GM13976 (cell line): Measurements from ENCODE around the gene IPMK.
"Not testable (repeated sequence)": the region's sequence is repeated elsewhere in the genome, so short reads cannot be mapped to it uniquely, and the experiment has no call there.

ENCODE experiments used
- DNase-seq: peaks from one replicate; pipeline ENCODE4 v3.0.0; 2012; ENCODE audit warnings: low spot score
- in situ Hi-C: fragments of 300-500 bp; cut with MboI; formaldehyde crosslinking; loops from one replicate; pipeline ENCODE4 v1.12.0; 2022; ENCODE audit warnings: low sequenced_read_pairs, mixed read lengths, inconsistent platforms; ENCODE audit not compliant: unreplicated experiment
- TF ChIP-seq, protein P1 (sequence below): IDR thresholded peaks from 2 replicates; pipeline ENCODE4 v1.5.1; 2012; ENCODE audit warnings: borderline replicate concordance, mild to moderate bottlenecking; ENCODE audit not compliant: insufficient read depth; ENCODE audit errors: extremely low read depth, missing control alignments, control extremely low read depth

Gene IPMK

DNA sequence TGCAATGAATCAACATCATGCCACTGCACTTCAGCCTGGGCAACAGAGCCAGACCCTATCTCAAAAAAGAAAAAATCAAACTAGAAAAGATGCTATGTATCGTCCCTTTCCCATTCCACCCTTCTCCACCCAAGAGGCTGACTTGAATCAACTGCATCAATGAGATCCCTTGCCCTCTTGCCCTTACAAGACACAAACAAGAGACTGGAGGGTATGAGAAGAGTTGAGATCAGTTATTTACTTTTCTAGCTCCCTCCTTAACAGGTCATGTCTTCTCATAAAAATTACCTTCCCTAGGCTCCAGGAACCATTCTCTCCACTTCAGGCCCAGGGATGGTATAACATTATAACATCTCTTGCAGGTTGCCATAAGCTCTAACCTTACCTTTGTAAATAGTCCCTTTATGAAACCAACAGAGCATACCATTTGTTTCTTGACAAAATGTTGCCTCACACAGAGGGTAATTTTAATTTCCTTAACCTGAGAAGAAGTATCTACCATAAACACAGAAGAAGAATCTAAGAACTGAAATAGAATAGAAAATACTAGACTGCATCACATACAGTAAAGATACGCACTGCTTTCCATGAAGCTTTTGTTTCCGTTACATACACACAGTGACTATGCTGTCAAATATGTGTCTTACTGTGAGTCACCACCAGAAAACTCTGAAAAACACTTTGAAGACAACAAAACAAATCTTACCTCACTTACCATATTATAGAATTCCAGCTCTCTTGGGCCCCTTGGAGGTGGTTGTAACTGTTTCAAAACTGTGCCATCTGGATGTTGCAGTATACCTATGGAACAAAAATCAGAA lies 30.5 kb downstream of the IPMK start:
- in situ Hi-C loops = no loop called here
- TF ChIP-seq, protein P1, sequence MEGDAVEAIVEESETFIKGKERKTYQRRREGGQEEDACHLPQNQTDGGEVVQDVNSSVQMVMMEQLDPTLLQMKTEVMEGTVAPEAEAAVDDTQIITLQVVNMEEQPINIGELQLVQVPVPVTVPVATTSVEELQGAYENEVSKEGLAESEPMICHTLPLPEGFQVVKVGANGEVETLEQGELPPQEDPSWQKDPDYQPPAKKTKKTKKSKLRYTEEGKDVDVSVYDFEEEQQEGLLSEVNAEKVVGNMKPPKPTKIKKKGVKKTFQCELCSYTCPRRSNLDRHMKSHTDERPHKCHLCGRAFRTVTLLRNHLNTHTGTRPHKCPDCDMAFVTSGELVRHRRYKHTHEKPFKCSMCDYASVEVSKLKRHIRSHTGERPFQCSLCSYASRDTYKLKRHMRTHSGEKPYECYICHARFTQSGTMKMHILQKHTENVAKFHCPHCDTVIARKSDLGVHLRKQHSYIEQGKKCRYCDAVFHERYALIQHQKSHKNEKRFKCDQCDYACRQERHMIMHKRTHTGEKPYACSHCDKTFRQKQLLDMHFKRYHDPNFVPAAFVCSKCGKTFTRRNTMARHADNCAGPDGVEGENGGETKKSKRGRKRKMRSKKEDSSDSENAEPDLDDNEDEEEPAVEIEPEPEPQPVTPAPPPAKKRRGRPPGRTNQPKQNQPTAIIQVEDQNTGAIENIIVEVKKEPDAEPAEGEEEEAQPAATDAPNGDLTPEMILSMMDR = no peak
- DNase-seq = no peak

DNA sequence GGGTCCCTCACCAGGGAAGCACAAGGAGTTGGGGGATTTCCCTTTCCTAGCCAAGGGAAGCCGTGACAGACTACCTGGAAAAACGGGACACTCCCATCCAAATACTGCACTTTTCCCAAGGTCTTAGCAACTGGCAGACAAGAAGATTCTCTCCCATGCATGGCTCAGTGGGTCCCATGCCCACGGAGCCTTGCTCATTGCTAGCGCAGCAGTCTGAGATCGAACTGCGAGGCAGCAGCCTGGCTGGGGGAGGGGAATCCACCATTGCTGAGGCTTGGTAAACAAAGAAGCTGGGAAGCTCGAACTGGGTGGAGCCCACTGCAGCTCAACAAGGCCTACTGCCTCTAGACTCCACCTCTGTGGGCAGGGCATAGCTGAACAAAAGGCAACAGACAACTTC lies 37.8 kb downstream of the IPMK start:
- DNase-seq, in situ Hi-C loops: not testable (repeated sequence)

DNA sequence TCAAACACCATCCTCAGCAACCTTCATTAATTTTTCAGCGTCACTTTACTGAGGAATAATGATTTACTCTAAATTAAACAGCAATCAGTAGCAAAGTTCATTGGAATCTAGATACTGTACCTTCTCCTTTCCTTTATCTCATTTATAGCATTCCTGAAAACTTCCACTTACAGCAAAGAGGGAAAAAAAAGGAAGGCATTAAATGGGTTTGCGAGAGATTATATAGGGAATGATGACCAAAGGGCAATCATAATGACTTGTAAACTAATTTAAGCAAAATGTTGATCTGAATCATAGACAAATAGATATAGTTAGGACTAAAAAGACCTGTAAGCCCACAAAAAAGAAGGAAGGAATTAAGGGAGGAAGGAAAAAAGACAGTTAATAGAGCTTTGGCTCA lies 42.0 kb downstream of the IPMK start:
- TF ChIP-seq, protein P1 = no peak
- no peak for DNase-seq
- in situ Hi-C loops = no loop called here

DNA sequence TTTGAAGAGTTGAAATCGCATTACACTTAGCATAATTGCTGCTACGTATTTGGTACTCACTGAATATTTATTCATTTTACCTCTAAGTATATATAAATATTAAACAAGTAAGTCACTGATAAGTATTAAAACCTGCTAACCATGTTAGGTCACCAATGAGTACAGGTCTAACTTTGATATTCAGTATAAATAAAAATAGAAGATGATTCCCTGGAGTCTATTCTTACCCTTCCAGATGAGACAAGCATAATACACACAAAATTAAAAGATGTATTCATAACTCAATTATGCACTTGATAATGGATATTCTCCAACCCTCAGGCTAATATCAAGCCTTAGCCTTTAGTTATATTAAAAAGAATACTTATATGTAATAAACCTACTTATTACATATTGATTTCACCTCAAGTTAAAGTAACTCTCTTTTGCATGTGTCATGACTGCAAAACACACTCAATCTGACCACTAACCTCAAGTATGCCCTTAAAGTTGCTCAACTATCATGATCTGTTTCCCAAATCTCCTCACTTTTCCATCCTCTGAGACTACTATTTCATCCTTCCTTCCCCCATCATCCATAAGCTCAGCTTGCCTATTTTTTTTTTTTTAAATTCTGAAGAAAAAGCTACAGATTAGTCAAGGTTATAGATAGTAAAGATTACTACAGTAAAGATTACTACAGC lies 46.8 kb downstream of the IPMK start:
- in situ Hi-C loops = no loop called here
- TF ChIP-seq, protein P1 = no peak
- no peak for DNase-seq

DNA sequence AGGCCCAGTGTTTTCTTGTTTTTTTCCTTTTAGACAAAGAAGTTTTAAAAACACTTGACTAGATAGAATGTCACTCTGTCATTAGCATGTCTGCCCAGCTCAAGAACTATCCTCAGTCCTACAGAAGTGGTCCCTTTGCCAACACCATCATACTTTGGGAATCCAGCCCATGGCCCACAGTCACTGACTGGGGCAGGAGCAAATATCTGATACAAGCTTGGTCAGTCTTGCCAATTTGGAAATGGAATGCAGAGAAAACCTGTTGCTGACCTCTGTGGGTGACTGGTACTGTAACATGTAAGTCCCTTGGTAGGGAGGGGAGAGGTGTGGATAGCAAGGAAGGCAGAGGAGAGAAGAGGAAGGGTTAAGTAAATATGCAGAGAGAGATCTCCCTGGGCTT lies 47.8 kb downstream of the IPMK start:
- in situ Hi-C loops = no loop called here
- TF ChIP-seq, protein P1 = no peak
- DNase-seq = no peak

DNA sequence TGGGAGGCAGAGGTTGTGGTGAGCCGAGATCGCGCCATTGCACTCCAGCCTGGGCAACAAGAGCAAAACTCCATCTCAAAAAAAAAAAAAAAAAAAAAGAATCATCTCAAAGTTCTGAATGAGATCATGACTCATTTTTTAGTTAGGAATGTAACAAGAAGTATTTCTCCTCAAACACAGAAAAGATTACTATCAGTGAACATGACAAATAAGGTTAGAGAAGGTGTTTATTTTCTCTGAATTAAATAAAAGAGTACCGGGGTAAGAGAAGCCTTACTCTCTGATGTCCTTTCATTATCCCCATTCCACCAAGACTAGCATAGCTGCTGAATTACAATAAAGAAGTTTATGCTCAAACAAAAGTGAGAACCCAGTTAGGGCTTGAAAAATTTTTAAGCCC lies 50.1 kb downstream of the IPMK start:
- TF ChIP-seq, protein P1 = no peak

DNA sequence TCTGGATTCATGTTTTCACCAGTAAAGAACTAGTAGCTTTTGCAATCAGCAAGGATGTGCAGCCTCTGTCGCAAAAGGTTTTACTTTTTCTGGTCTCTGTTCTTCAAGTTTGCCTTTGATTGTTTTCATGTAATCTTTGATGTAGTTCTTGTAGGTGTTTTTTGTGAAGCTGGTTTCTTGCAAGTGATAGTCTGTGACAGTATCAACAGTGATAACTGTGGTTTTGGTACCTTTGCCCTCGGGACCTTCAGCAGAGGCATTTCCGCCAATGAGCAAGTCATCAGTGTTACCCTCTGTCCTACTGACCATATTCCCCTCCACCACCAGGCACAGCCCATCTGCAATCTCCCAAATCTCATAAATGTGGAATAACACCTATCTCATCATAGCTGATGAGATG lies 55.1 kb downstream of the IPMK start:
- TF ChIP-seq, protein P1 = no peak
- in situ Hi-C loops = no loop called here
- no peak for DNase-seq

More for the DNA sequence above, 50.1 kb downstream of the IPMK start:
- DNase-seq = no peak
- in situ Hi-C loops = no loop called here
